SK-N-MC (cell line): ENCODE measurements around the gene DCTPP1.

ENCODE experiments used
- EZH2 ChIP-seq: fragments of 200-600 bp; sonication (generic); IDR thresholded peaks from one replicate; pipeline ENCODE4 v1.6.1; 2017; ENCODE audit warnings: antibody characterized with exemption
- POLR2AphosphoS5 ChIP-seq: IDR thresholded peaks from 2 replicates; pipeline ENCODE4 v1.6.1; 2012; ENCODE audit warnings: mild to moderate bottlenecking, low read depth, low read length, borderline replicate concordance

DNA sequence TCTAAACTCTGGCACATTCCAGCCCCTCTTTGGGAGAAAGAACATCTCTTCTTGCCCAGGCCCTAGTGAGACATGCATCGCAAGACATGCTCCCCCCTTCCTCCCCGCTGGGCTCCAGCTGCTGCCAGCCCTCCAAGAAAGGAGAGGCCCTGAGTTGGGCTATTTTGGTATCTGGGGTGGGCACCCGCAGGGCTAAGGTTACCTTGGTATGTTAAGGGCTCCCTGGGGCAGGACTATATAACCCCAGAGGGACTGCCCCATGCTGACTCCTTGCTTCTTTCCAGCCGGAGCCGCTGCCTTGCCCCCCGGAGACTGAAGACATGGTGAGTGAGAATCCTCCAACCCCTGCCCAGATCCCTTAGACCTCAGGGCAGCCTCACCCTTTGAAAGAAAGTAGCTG, 55.3 kb downstream of the DCTPP1 start, which contains the start of gene MYL11:
- TF ChIP-seq EZH2 = no peak
- TF ChIP-seq POLR2AphosphoS5 = no peak
